H1 (cell line): ENCODE measurements around the gene DENND1A. TPM values are rescaled to one million over a fixed set of nuclear protein-coding genes. Genes with fewer than 3 reads are reported as not detected.

Source experiments
- CTCF ChIA-PET: fragments of 300-600 bp; sonication (Branson Sonifier 250); formaldehyde crosslinking; loops from one replicate; lab custom pipeline; 2021; ENCODE audit not compliant: partially characterized antibody; lab: Charles Lee
- POLR2A ChIA-PET: fragments of 300-600 bp; sonication (Branson Sonifier 250); formaldehyde crosslinking; loops from one replicate; lab custom pipeline; 2021; ENCODE audit warnings: inconsistent platforms; ENCODE audit not compliant: partially characterized antibody; lab: Charles Lee
- DNase-seq, 2 experiments: peaks; one replicate each; pipeline versions ENCODE4 v3.0.0 to v3.0.0-alpha.2; 2010 to 2022; ENCODE audit warnings: low spot score in 2 of 2, low read depth in 1 of 2, mixed read lengths in 1 of 2
- FAIRE-seq: peaks from 2 replicates; lab custom pipeline; 2011; peaks lifted over from hg19 to GRCh38; lab: Jason Lieb, UNC
- H2AFZ ChIP-seq: 2 replicates; pipeline ENCODE4 v1.8.1; 2012; ENCODE audit warnings: low read length, inconsistent platforms
- H2AK5ac ChIP-seq: 2 replicates; pipeline ENCODE4 v1.6.1; 2013; ENCODE audit warnings: low read depth, low read length
- H2BK120ac ChIP-seq: replicated peaks from 2 replicates; pipeline ENCODE3; 2013; ENCODE audit warnings: low read depth, low read length, inconsistent platforms
- H2BK12ac ChIP-seq: 2 replicates; pipeline ENCODE4 v1.6.1; 2013; ENCODE audit warnings: low read depth, low read length
- H2BK15ac ChIP-seq: 2 replicates; pipeline ENCODE4 v1.6.1; 2013; ENCODE audit warnings: low read length
- H2BK20ac ChIP-seq: 2 replicates; pipeline ENCODE4 v1.6.1; 2013; ENCODE audit warnings: low read length
- H2BK5ac ChIP-seq: 2 replicates; pipeline ENCODE4 v1.6.1; 2013; ENCODE audit warnings: low read depth, low read length
- H3K14ac ChIP-seq: 2 replicates; pipeline ENCODE4 v1.6.1; 2013; ENCODE audit warnings: inconsistent platforms; ENCODE audit not compliant: insufficient read length
- H3K18ac ChIP-seq: 2 replicates; pipeline ENCODE4 v1.6.1; 2013; ENCODE audit warnings: low read length; ENCODE audit errors: extremely low read depth
- H3K23ac ChIP-seq: 2 replicates; pipeline ENCODE4 v1.6.1; 2013; ENCODE audit warnings: inconsistent platforms; ENCODE audit not compliant: insufficient read length
- H3K23me2 ChIP-seq: 2 replicates; pipeline ENCODE4 v1.6.1; 2013; ENCODE audit warnings: low read depth, low read length
- H3K27ac ChIP-seq: 2 replicates; pipeline ENCODE4 v1.6.1; 2011; ENCODE audit warnings: low read depth, low read length, inconsistent platforms
- H3K27me3 ChIP-seq, 4 experiments: replicated peaks in 1 of 4; 1 replicate in 1 of 4; 2 replicates in 3 of 4; pipeline versions ENCODE4 v1.6.1 to v1.8.1; 2011 to 2013; ENCODE audit warnings: low read length in 3 of 4, mild to moderate bottlenecking in 3 of 4, inconsistent platforms in 2 of 4, mixed read lengths in 2 of 4, moderate library complexity in 1 of 4; ENCODE audit not compliant: control insufficient read depth in 3 of 4, insufficient read depth in 3 of 4; ENCODE audit errors: extremely low read depth in 1 of 4
- H3K36me3 ChIP-seq, 4 experiments: 2 replicates each; pipeline versions ENCODE4 v1.6.1 to v1.8.1; 2011 to 2013; ENCODE audit warnings: mild to moderate bottlenecking in 4 of 4, low read length in 3 of 4, moderate library complexity in 2 of 4, control low read depth in 1 of 4, inconsistent platforms in 1 of 4; ENCODE audit not compliant: insufficient read depth in 4 of 4, control insufficient read depth in 2 of 4
- H3K4ac ChIP-seq: replicated peaks from 2 replicates; pipeline ENCODE3; 2013; ENCODE audit warnings: low read length, low read depth, mixed read lengths, inconsistent platforms; ENCODE audit not compliant: insufficient read length
- H3K4me1 ChIP-seq, 4 experiments: replicated peaks in 1 of 4; 1 replicate in 1 of 4; 2 replicates in 3 of 4; pipeline versions ENCODE4 v1.6.1 to v1.8.1; 2011 to 2013; ENCODE audit warnings: low read length in 3 of 4, inconsistent platforms in 2 of 4, mixed read lengths in 1 of 4; ENCODE audit not compliant: insufficient read depth in 4 of 4, control insufficient read depth in 3 of 4
- H3K4me2 ChIP-seq, 2 experiments: 2 replicates each; pipeline versions ENCODE4 v1.6.1 to v1.8.1; 2011 to 2013; ENCODE audit warnings: low read depth in 2 of 2, low read length in 2 of 2, control low read depth in 1 of 2, inconsistent platforms in 1 of 2, mild to moderate bottlenecking in 1 of 2; ENCODE audit not compliant: insufficient read depth in 1 of 2
- H3K4me3 ChIP-seq, 4 experiments: fragments of 200-600, 300-600 bp in 1 of 4; sonication (generic), shearing (Covaris generic), sonication (Bioruptor Twin) in 1 of 4; 2 replicates each; pipeline versions ENCODE4 v1.5.1 to v1.8.1; 2011 to 2016; ENCODE audit warnings: low read length in 4 of 4, low read depth in 3 of 4, control low read depth in 2 of 4, inconsistent platforms in 2 of 4, mild to moderate bottlenecking in 2 of 4, mixed read lengths in 1 of 4, moderate library complexity in 1 of 4; ENCODE audit not compliant: insufficient read depth in 2 of 4; ENCODE audit errors: extremely low read depth in 1 of 4
- H3K56ac ChIP-seq: replicated peaks from 2 replicates; pipeline ENCODE3; 2013; ENCODE audit warnings: low read depth, mild to moderate bottlenecking, mixed read lengths, low read length, inconsistent platforms; ENCODE audit not compliant: insufficient read length
- H3K79me1 ChIP-seq: 2 replicates; pipeline ENCODE4 v1.6.1; 2013; ENCODE audit warnings: low read depth, low read length, control low read depth
- H3K79me2 ChIP-seq, 2 experiments: 2 replicates each; pipeline versions ENCODE4 v1.6.1 to v1.8.1; 2012 to 2013; ENCODE audit warnings: low read length in 2 of 2, mild to moderate bottlenecking in 2 of 2, inconsistent platforms in 1 of 2; ENCODE audit not compliant: insufficient read depth in 2 of 2, control insufficient read depth in 1 of 2
- H3K9ac ChIP-seq, 4 experiments: replicated peaks in 1 of 4; 1 replicate in 1 of 4; 2 replicates in 3 of 4; pipeline versions ENCODE4 v1.6.1 to v1.8.1; 2011 to 2013; ENCODE audit warnings: low read depth in 3 of 4, low read length in 3 of 4, control low read depth in 2 of 4, mild to moderate bottlenecking in 2 of 4, moderate library complexity in 2 of 4, inconsistent platforms in 1 of 4; ENCODE audit errors: extremely low read depth in 1 of 4
- H3K9me3 ChIP-seq, 2 experiments: 2 replicates each; pipeline versions ENCODE4 v1.6.1 to v1.8.1; 2012 to 2013; ENCODE audit warnings: mild to moderate bottlenecking in 2 of 2, moderate library complexity in 2 of 2, control low read depth in 1 of 2, inconsistent platforms in 1 of 2, low read depth in 1 of 2, low read length in 1 of 2, mixed read lengths in 1 of 2; ENCODE audit not compliant: insufficient read depth in 2 of 2
- H4K20me1 ChIP-seq, 2 experiments: replicated peaks in 1 of 2; 2 replicates each; pipeline versions ENCODE3 to v1.8.1; 2011 to 2013; ENCODE audit warnings: inconsistent platforms in 2 of 2, low read length in 2 of 2, mild to moderate bottlenecking in 1 of 2; ENCODE audit not compliant: insufficient read depth in 2 of 2, control insufficient read depth in 1 of 2
- H4K5ac ChIP-seq: 2 replicates; pipeline ENCODE4 v1.6.1; 2013; ENCODE audit warnings: low read length, low read depth, mixed read lengths, inconsistent platforms; ENCODE audit not compliant: insufficient read length
- H4K8ac ChIP-seq: 2 replicates; pipeline ENCODE4 v1.8.0; 2013; ENCODE audit warnings: mild to moderate bottlenecking, moderate library complexity, low read length, inconsistent platforms; ENCODE audit not compliant: insufficient read depth; ENCODE audit errors: extremely low read depth
- H4K91ac ChIP-seq: replicated peaks from 2 replicates; pipeline ENCODE3; 2013; ENCODE audit warnings: low read length, mixed read lengths, inconsistent platforms; ENCODE audit not compliant: insufficient read length
- BACH1 ChIP-seq: IDR thresholded peaks from 2 replicates; pipeline ENCODE4 v1.6.1; 2012; ENCODE audit warnings: low read length, improper control_type of control experiment
- SP2 ChIP-seq: IDR thresholded peaks from 2 replicates; pipeline ENCODE4 v1.6.1; 2012; ENCODE audit warnings: mild to moderate bottlenecking, low read length, inconsistent platforms
- TEAD4 ChIP-seq: IDR thresholded peaks from 2 replicates; pipeline ENCODE4 v1.6.1; 2012; ENCODE audit warnings: low read depth, low read length, inconsistent platforms, mixed read lengths
- WGBS, 2 experiments: shearing (Covaris generic) in 1 of 2; methylation state at CpG; one replicate each; pipeline versions ENCODE4 v1.1.6 to v1.1.7; 2013 to 2015; ENCODE audit warnings: low lambda C conversion rate in 2 of 2, mixed read lengths in 2 of 2, inconsistent platforms in 1 of 2, low coverage in 1 of 2, missing lambda C conversion rate in 1 of 2; ENCODE audit not compliant: insufficient replicate concordance in 2 of 2, insufficient coverage in 1 of 2, insufficient read length in 1 of 2; ENCODE audit errors: extremely low coverage in 1 of 2, missing lambda C conversion rate in 1 of 2; 5-methylcytosine and 5-hydroxymethylcytosine counted together
- polyA plus RNA-seq, 7 experiments: library from polyadenylated mRNA; depleted of rRNA in 3 of 7; stranded (reverse) in 5 of 7; unstranded in 2 of 7; fragments of >200 nt in 5 of 7; fragments of 200-250 nt in 2 of 7; gene quantifications; 1 replicate in 5 of 7; 2 replicates in 1 of 7; 4 replicates in 1 of 7; pipeline versions ENCODE4 v1.2.1 to v1.2.3, GENCODE V29; 2011 to 2013; ENCODE audit warnings: missing spikeins in 2 of 7, mixed read lengths in 2 of 7
- total RNA-seq: library from RNA; stranded (reverse); fragmentation: NEBNext Ultra II Directional; extraction: Animal tissue kit (Norgen Biotek cat#: 25700); gene quantifications from 2 replicates; pipeline ENCODE4 v1.2.1, GENCODE V29; 2021
- TF ChIP-seq, protein P1 (sequence below): IDR thresholded peaks from 2 replicates; pipeline ENCODE4 v1.6.1; 2012; ENCODE audit warnings: inconsistent platforms

The DENND1A gene
- total and polyA plus RNA-seq, 2 of the 8 experiments (the other 6 are each of a cell fraction or from before 2014, with no cell fraction given), result 24.1 to 26.4 TPM

DNA sequence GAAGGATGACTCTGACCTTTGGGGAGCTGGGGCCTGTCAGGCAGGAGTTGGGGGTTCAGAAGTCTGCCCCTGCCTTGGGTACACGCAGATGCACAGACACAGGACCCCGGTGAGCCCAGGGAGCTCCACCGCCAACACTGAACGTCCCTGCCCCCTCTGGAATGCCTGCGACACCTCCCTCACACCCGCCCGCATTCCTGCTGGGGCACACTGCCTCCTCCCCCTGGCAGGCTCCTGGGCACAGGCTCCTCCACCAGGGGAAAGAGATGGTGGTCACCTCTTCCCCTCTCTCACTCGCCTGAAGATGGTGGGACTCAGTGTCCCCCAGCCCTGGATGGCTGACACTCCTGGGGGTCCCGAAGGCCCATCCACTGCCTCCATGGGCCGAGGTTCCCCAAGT, 561.9 kb downstream of the DENND1A start:
- no peak overlapping the region for H3K9ac ChIP-seq
- no peak overlapping the region for H3K18ac ChIP-seq
- no peaks in the 10 kb centered on the region for H3K9me3 ChIP-seq
- POLR2A ChIA-PET, result interaction anchor here (2.1 kb wide), 1 partner anchor 14 kb away, joined by 6 read pairs; no protein-coding TSS in a partner anchor
- 80% methylated on average over 9 of the region's 10 CpGs; no CpG with 5 or more reads in 1 of the 2 experiments for WGBS, 2 experiments
- no peak for TF ChIP-seq SP2
- peak; percentile 84 for TF ChIP-seq TEAD4
- TF ChIP-seq BACH1, result no peak
- TF ChIP-seq, protein P1, sequence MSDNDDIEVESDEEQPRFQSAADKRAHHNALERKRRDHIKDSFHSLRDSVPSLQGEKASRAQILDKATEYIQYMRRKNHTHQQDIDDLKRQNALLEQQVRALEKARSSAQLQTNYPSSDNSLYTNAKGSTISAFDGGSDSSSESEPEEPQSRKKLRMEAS, result no peak
- H2BK5ac ChIP-seq, result no peak overlapping the region
- peaks cover 0 to 15% (median 14%) of the 10 kb centered on the region in 4 experiments; a peak in 5 of 7 replicates for H3K27me3 ChIP-seq
- H4K8ac ChIP-seq, result no peak overlapping the region; the same call in 1 of the 2 replicates
- H3K79me1 ChIP-seq, result no peaks in the 10 kb centered on the region
- H3K4me2 ChIP-seq, result no peak overlapping the region
- H2BK120ac ChIP-seq, result no peak overlapping the region
- no peak overlapping the region for H3K27ac ChIP-seq
- H3K4me3 ChIP-seq, result no peak overlapping the region
- no peak overlapping the region for H2BK15ac ChIP-seq
- no peak overlapping the region for H2BK12ac ChIP-seq
- H4K20me1 ChIP-seq, result peaks cover 0 to 11% of the 10 kb centered on the region in 2 experiments
- H4K5ac ChIP-seq, result no peak overlapping the region
- no peak overlapping the region for H3K23ac ChIP-seq
- no peak for FAIRE-seq
- H3K79me2 ChIP-seq, result no peaks in the 10 kb centered on the region
- no peak overlapping the region for H2AK5ac ChIP-seq
- no peaks in the 10 kb centered on the region for H3K23me2 ChIP-seq
- DNase-seq, result no peak
- H4K91ac ChIP-seq, result no peak overlapping the region
- no peak overlapping the region for H3K14ac ChIP-seq
- no peak overlapping the region for H3K56ac ChIP-seq
- peaks cover 0 to 24% (median 13%) of the 10 kb centered on the region in 4 experiments; a peak in 5 of 7 replicates for H3K4me1 ChIP-seq
- CTCF ChIA-PET, result interaction anchor here (1.2 to 22.0 kb wide), 3 partner anchors 14 to 29 kb away, joined by 3 to 668 read pairs (median 43); partner anchors contain the start of gene CRB2
- H3K4ac ChIP-seq, result no peak overlapping the region
- H2BK20ac ChIP-seq, result no peak overlapping the region
- no peak overlapping the region for H2AFZ ChIP-seq
- H3K36me3 ChIP-seq, result peaks cover 0 to 5% (median 2%) of the 10 kb centered on the region in 4 experiments; a peak in 1 of 8 replicates
